Lung (tissue), 12 donors: ENCODE data around the gene PPM1H. TPM values are rescaled to one million over a fixed set of nuclear protein-coding genes. Genes with fewer than 3 reads are reported as not detected.

Experiments used
- ATAC-seq: fragments of 200-7000 bp; cut with Tn5 transposase; one replicate; pipeline ENCODE4 v1.9.1; 2020; ENCODE audit warnings: moderate number of reproducible peaks; ENCODE audit not compliant: insufficient read depth, low FRiP score
- DNase-seq, 3 donors: peaks; one replicate each; pipeline ENCODE4 v3.0.0-alpha.2; 2013 to 2017
- H3K27ac ChIP-seq, 2 donors: one replicate each; pipeline ENCODE4 v1.5.1; 2013; ENCODE audit warnings: mild to moderate bottlenecking in 2 of 2, moderate library complexity in 2 of 2, control low read depth in 1 of 2, inconsistent platforms in 1 of 2, low read depth in 1 of 2, low read length in 1 of 2
- H3K27me3 ChIP-seq, 3 donors: one replicate each; pipeline ENCODE4 v1.5.1; 2013; ENCODE audit warnings: low read length in 2 of 3; ENCODE audit not compliant: control insufficient read depth in 3 of 3, insufficient read depth in 3 of 3
- H3K36me3 ChIP-seq, 4 donors: one replicate each; pipeline ENCODE4 v1.5.1; 2013; ENCODE audit warnings: low read length in 4 of 4, mild to moderate bottlenecking in 1 of 4, moderate library complexity in 1 of 4; ENCODE audit not compliant: control insufficient read depth in 4 of 4, insufficient read depth in 4 of 4
- H3K4me1 ChIP-seq, 5 donors: one replicate each; pipeline ENCODE4 v1.5.1; 2013; ENCODE audit warnings: low read length in 5 of 5, mild to moderate bottlenecking in 2 of 5, moderate library complexity in 1 of 5; ENCODE audit not compliant: control insufficient read depth in 5 of 5, insufficient read depth in 5 of 5
- H3K4me3 ChIP-seq: one replicate; pipeline ENCODE4 v1.5.1; 2013; ENCODE audit warnings: mild to moderate bottlenecking, control low read depth, moderate library complexity
- H3K9ac ChIP-seq, 2 donors: one replicate each; pipeline ENCODE4 v1.5.1; 2013; ENCODE audit warnings: low read length in 2 of 2, control low read depth in 1 of 2; ENCODE audit not compliant: insufficient read depth in 1 of 2
- H3K9me3 ChIP-seq, 4 donors: one replicate each; pipeline ENCODE4 v1.5.1; 2013; ENCODE audit warnings: low read length in 3 of 4, mild to moderate bottlenecking in 1 of 4, moderate library complexity in 1 of 4; ENCODE audit not compliant: control insufficient read depth in 4 of 4, insufficient read depth in 3 of 4
- WGBS, 2 donors: extraction: QIAGEN DNeasy Blood & Tissue Kit; methylation state at CpG; one replicate each; pipeline ENCODE4 v1.1.7; 2013; 5-methylcytosine and 5-hydroxymethylcytosine counted together
- polyA plus RNA-seq, 2 donors: library from polyadenylated mRNA; stranded (reverse); fragments of 200-250 nt; gene quantifications; one replicate each; pipeline ENCODE4 v1.2.1, GENCODE V29; 2013
- total RNA-seq, 2 donors: library from RNA; depleted of rRNA in 1 of 2; stranded (reverse); fragments of >200 nt in 1 of 2; gene quantifications; one replicate each; pipeline ENCODE4 v1.2.1, GENCODE V29; 2014 to 2021
- TF ChIP-seq, protein P1 (sequence below): IDR thresholded peaks from 2 replicates; pipeline ENCODE4 v1.5.1; 2012; ENCODE audit warnings: mild to moderate bottlenecking; ENCODE audit errors: control extremely low read depth, extremely low read depth
- donor health status: control.
- donor health status: control.
- donor health status: Bipolar disorder and iron deficiency.
- donor health status: healthy.
- donor health status: DM: yes; HTN: yes; CAD: no.

PPM1H gene
- total and polyA plus RNA-seq, 4 donors, result 2.0 to 11.2 (median 5.7) TPM

DNA sequence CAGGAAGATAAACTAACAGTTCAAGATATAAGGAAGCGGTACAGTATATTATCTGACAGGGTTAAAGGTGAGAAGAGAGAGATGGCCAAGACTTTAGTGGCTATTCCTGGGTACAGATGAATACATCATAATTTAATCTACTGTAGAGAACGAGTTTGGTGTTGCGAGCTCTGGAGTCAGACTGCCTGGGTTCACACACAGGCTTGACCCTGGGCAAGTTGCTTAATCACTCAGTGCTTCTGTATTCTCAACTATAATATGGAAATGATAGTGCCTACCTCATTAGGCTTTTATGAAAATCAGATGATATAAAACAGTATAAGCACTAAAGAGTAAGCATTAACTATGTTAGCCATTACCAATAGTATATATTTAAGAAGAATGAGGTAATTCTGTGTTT, 3.5 kb downstream of the PPM1H start:
- H3K36me3 ChIP-seq, result no peaks in the 10 kb centered on the region
- H3K9ac ChIP-seq, result no peak overlapping the region
- WGBS, 2 donors, result 36 to 66% methylated on average over 3 of the region's 3 CpGs
- ATAC-seq, result no peak
- no peak overlapping the region for H3K27ac ChIP-seq
- peaks cover 0 to 35% (median 12%) of the 10 kb centered on the region in 3 donors for H3K27me3 ChIP-seq
- H3K4me3 ChIP-seq, result no peak overlapping the region
- H3K9me3 ChIP-seq, result no peaks in the 10 kb centered on the region
- TF ChIP-seq, protein P1, sequence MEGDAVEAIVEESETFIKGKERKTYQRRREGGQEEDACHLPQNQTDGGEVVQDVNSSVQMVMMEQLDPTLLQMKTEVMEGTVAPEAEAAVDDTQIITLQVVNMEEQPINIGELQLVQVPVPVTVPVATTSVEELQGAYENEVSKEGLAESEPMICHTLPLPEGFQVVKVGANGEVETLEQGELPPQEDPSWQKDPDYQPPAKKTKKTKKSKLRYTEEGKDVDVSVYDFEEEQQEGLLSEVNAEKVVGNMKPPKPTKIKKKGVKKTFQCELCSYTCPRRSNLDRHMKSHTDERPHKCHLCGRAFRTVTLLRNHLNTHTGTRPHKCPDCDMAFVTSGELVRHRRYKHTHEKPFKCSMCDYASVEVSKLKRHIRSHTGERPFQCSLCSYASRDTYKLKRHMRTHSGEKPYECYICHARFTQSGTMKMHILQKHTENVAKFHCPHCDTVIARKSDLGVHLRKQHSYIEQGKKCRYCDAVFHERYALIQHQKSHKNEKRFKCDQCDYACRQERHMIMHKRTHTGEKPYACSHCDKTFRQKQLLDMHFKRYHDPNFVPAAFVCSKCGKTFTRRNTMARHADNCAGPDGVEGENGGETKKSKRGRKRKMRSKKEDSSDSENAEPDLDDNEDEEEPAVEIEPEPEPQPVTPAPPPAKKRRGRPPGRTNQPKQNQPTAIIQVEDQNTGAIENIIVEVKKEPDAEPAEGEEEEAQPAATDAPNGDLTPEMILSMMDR, result no peak
- no peak for DNase-seq
- H3K4me1 ChIP-seq, result peaks cover 0 to 13% (median 0%) of the 10 kb centered on the region in 5 donors

- WGBS, 2 donors, result 51 to 55% methylated on average over 5 of the region's 5 CpGs
- peaks cover 0 to 29% (median 12%) of the 10 kb centered on the region in 3 donors for H3K27me3 ChIP-seq
- peaks cover 0 to 13% (median 0%) of the 10 kb centered on the region in 5 donors for H3K4me1 ChIP-seq
- H3K9me3 ChIP-seq, result no peaks in the 10 kb centered on the region
- H3K27ac ChIP-seq, result no peak overlapping the region
- no peaks in the 10 kb centered on the region for H3K36me3 ChIP-seq
- no peak for ATAC-seq
- TF ChIP-seq, protein P1, result no peak
- DNase-seq, result no peak
- H3K9ac ChIP-seq, result no peak overlapping the region
- no peak overlapping the region for H3K4me3 ChIP-seq
These were observed 4.2 kb downstream of the PPM1H start for GRCh38 chr12:62930546-62931425.

GRCh38 chr12:62928632-62929031, 6.3 kb downstream of the PPM1H start:
- WGBS, 2 donors, result 54 to 65% methylated on average over 2 of the region's 2 CpGs
- H3K36me3 ChIP-seq, result no peaks in the 10 kb centered on the region
- H3K9me3 ChIP-seq, result no peaks in the 10 kb centered on the region
- H3K27ac ChIP-seq, result no peak overlapping the region
- H3K27me3 ChIP-seq, result peaks cover 0 to 17% (median 8%) of the 10 kb centered on the region in 3 donors
- DNase-seq (peak in 1 of 3 donors; percentile 19), ATAC-seq (no peak)
- TF ChIP-seq, protein P1, result no peak
- H3K4me3 ChIP-seq, result no peak overlapping the region
- H3K9ac ChIP-seq, result no peak overlapping the region
- H3K4me1 ChIP-seq, result peaks cover 0 to 2% (median 0%) of the 10 kb centered on the region in 5 donors
